NCI-H2029 (cell line): Measurements from ENCODE around the gene CLPTM1L.
"Not testable (repeated sequence)": the region's sequence is repeated elsewhere in the genome, so short reads cannot be mapped to it uniquely, and the experiment has no call there.

Source experiments
- DNase-seq: peaks from one replicate; lab custom pipeline; 2025; lab: John Stamatoyannopoulos, UW

Gene CLPTM1L

DNA sequence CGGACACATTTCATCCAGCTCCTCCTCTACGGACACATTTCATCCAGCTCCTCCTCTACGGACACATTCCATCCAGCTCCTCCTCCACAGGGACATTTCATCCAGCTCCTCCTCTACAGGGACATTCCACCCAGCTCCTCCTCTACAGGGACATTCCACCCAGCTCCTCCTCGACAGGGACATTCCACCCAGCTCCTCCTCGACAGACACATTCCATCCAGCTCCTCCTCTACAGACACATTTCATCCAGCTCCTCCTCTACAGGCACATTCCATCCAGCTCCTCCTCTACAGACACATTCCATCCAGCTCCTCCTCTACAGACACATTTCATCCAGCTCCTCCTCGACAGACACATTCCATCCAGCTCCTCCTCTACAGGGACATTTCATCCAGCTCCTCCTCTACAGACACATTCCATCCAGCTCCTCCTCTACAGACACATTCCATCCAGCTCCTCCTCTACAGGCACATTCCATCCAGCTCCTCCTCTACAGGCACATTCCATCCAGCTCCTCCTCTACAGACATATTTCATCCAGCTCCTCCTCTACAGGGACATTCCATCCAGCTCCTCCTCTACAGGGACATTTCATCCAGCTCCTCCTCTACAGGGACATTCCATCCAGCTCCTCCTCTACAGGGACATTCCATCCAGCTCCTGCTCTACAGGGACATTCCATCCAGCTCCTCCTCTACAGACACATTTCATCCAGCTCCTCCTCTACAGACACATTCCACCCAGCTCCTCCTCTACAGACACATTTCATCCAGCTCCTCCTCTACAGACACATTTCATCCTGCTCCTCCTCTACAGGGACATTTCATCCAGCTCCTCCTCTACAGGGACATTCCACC lies 17.8 kb downstream of the CLPTM1L start:
- DNase-seq = not testable (repeated sequence)

DNA sequence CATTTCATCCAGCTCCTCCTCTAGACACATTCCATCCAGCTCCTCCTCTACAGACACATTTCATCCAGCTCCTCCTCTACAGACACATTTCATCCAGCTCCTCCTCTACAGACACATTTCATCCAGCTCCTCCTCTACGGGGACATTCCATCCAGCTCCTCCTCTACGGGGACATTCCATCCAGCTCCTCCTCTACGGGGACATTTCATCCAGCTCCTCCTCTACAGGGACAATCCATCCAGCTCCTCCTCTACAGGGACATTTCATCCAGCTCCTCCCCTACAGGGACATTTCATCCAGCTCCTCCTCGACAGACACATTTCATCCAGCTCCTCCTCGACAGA lies 18.4 kb downstream of the CLPTM1L start:
- DNase-seq = not testable (repeated sequence)

DNA sequence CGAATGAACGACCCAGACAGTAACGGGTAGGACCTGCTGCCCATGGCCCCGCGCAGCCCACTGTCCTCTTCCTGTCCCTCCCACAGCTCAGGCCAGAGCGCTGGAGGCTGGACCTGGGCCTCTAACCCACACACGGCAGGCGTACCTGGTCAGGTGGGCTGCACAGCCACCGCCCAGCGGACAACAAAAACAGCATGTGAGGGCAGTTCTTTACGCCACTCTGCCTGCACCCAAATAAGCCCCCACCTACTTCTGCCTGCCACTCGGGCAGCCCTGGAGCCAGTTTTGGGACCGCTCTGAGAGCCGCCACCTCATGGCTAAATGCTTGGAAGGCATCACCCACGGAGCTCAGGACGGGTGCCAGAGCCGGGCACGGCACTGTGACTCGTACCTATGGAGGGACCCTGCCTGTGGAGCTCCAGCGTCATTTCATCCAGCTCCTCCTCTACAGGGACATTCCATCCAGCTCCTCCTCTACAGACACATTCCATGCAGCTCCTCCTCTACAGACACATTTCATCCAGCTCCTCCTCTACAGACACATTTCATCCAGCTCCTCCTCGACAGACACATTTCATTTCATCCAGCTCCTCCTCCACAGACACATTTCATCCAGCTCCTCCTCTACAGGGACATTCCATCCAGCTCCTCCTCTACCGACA lies 18.9 kb downstream of the CLPTM1L start:
- DNase-seq = no peak

DNA sequence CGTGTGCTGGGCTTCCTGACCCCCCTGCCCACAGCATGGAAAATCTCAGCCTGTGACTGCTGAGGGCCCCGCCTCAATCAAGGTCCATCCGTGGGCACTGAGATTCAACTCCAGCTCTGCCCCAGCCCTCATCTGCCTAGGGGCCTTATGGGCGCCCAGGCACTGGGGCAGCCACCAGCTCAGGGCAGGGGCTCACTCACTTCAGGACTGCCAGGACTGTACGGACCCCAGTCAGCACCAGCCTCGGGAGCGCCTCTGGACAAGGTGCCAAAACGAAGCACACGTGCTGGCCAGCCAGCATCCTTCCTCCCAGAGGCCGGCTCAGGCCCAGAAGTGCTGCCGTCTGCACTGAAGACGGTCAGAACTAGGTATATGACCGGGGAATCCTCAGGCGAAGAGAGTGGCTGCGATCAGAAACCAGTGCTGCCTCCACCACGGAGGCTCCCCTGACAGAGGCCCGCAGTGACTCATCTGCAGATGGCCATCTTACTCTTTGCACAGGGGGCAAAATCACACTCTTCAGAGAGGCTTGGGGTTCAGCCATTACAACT lies 19.6 kb downstream of the CLPTM1L start:
- no peak for DNase-seq

DNA sequence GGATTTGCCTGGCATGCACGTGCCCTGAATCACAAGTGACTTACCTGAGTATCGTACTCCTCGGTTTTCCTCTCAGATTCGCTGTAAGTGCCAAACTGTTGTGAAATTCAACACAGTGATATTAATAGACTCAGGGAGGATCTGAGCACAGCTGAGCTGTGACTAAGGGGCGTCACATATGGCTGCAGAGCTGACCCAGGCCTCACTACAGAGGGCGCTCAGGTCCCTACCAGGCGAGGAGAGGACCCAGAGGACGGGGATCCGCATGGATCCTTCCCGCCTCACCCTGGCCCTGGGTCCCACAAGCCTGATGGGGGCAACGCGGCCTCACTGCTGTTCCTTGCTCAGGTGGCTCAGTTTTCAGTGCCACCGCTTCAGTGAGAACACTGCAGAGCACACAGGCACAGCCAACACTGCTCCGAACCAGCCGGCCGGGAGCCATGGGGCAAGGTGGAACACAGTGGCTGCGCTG lies 20.1 kb downstream of the CLPTM1L start:
- no peak for DNase-seq

DNA sequence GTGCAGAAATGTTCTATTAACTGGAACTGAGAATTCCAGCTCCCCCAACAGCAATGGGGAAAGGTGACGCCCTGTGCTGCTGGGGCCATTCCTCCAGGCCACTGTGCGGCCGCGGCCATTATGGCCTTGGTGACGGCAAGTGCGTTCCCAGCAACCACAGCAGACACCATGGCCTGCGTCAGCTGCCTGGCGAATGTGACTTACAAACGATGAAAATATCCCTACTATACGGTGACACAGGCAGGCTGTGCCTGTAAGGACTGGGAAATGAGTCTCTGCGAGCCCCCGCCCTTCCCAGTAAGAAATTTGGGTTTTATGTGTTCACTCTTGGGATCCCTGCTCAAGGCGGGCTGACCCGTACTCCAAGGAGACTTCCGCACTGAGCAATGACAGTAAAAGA lies 20.6 kb downstream of the CLPTM1L start:
- DNase-seq = no peak

DNA sequence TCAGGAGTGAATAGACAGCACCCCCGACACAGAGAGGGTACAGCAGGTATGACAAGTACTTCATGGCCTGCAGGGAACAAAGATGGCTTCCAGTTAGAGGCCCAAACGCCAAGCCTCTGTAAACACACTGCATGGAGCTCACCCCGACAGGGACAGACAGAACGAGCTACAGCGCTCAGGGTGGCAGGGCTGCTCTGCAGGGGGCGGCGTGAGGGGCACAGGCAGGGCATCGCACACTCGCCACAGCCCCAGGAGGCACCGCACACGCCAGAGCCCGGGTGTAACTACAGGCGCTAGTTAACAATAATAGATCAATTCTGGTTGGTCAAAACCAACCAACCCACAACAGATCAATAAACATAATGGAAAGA lies 21.1 kb downstream of the CLPTM1L start:
- DNase-seq = no peak

DNA sequence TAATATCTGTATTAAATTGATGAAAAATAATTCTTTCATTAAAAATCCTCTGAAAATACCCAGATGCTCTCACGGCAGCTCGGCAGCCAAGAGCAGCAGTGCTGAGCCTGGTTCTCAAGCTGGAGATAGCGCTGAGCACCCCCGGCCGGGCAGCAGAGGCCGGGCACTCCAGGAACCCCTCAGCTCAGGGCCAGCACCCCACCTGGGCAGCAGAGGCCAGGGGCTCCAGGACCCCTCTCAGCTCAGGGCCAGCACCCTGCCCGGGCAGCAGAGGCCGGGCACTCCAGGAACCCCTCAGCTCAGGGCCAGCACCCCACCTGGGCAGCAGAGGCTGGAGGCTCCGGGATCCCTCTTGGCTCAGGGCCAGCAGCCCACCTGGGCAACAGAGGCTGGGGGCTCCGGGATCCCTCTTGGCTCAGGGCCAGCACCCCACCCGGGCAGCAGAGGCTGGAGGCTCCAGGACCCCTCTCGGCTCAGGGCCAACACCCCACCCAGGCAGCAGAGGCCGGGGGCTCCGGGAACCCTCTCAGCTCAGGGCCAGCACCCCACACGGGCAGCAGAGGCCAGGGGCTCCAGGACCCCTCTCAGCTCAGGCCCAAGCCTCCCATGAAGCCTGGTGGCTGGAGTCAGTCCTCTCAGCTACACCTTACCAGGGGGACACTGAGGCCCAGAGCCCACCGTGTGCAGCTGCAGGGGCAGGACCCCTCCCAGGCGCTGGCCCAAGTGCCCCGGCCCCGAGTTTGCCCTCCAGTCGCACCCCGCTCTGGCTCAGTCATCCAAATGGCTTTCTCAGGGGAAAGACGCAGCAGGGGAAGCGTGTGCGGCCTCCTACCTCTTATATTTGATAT lies 21.7 kb downstream of the CLPTM1L start:
- no peak for DNase-seq

DNA sequence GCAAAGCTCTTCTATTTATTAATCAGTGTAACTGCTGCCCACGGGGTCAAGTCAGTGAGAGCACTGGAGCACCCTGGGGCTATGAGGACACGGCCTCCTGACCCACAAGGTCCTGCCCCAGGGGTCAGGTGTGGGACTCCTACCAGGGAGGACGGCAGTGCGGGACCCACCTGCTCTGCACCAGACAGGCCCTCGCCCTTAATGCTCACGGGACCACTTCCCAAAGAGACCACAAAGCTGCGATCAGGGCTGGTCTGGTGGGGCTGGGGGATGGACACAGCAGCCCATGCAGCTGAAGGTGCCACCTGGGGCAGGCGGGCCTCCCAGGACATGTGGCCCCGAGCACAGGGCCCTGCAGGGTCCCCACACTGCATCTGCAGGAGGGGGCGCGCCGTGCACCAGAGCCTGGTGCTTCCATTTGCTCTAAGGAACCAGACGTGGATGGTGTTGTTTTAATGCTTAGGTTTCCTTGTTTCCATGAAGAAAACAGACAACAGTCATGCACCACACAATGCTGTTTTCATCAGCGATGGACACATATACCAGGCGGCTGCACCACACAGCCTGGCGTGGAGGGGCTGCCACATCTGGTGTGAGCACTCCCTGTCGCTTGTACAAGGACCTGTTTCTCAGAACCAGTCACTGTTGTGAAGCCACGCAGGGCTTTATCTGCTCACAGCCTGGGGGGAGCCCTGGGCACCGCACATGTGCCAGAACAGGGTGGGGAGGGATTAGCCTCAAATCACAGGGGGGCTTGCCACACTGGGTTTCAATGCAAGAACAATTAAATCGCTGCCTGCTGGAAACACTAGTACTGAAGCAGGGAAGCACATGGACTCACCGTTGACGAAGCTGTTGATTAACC lies 22.6 kb downstream of the CLPTM1L start:
- no peak for DNase-seq

DNA sequence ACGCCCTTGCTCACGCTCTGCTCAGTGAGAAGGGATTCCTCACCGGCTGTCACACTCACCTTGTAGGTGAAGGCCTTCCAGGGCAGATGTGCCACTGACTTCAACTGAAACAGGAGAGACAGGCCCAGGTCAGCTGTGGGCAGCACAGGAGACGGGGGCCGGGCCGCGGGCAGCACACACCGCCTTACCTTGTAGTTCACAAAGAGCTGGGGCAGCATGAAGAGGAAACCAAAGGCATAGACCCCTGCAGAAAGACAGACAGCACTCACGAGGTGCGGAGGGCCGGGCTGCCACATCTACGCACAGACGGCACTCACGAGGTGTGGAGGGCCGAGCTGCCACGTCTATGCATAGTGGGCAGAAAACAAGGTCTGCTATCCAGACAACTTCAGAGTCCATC lies 23.3 kb downstream of the CLPTM1L start:
- DNase-seq = no peak

DNA sequence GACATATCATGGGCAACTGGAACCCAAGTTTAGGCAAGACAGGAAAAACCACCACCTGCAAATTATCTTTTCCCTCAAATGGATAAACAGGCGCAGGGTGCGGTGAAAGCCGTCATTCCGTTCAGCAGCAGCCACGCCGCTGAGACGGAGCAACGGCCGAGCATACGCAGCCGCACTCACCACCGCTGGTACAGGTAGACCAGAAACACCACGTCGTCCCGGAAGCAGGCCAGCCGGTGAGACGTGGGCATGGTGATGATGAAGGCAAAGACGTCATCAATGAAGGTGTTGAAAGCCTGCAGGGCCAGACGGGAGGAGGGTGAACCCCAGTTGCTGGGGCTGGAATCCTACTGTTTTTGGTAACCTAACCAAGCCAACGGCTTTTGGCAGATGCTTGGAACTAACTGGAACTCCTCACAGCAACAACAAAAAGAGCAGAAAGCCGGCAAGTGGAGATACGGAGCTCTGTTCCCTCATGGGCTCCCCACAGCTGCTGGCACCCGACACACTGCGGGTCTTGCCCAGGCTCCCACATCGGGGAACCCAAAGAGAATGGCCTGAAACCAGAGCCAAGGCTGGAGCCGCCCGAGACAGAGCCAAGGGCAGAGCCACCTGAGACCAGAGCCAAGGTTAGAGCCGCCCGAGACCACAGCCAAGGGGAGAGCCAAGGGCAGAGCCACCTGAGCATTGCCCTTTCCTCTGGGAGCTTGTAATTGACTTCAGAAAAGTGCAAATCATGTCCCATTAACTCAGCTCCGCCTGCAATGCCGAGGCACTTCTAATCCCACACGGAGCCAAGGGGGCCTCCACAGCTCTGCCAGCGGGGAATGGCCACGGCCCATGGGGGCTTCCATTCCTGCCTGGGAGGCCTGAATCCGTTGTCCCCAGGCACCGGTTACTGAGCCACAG lies 24.2 kb downstream of the CLPTM1L start:
- DNase-seq = no peak

DNA sequence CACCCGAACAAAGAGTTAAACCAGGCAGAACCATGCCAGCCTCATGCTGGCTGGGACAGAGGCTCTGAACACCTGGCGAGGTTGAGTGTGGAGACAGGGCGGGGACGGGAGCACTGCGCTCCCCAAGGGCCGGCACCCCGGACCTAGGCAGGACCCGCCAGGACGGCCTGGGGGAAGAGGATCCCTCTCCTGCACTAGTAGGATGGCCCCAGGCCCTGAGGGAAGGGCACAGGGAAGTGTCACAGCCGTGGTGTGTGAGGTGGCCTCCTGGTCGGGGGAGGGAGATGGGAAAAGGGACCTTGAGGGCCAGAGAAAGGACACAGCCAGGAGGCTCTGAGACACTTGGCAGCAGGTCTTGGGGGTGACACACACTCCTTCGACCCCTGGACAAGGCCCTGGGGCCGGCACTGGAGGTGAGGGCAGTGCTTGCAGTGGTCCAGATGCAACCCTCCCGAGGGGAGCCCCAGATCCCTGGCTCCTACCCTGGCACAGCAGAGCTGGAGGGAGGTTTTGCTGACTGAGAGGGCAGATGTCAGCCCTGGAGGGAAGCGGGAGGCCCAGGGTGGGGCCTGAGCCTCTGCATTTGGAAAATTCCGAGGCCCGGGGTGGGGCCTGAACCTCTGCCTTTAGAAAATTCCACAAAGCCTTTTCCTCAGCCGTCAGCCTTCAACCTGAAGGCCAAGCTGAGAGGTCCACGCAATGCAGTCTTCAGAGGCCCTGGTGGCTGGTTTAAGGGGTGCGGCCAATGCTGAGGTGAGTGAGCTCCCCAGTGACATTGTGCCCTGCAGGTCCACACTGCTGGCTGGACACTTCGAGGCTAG lies 25.3 kb downstream of the CLPTM1L start:
- DNase-seq = no peak

DNA sequence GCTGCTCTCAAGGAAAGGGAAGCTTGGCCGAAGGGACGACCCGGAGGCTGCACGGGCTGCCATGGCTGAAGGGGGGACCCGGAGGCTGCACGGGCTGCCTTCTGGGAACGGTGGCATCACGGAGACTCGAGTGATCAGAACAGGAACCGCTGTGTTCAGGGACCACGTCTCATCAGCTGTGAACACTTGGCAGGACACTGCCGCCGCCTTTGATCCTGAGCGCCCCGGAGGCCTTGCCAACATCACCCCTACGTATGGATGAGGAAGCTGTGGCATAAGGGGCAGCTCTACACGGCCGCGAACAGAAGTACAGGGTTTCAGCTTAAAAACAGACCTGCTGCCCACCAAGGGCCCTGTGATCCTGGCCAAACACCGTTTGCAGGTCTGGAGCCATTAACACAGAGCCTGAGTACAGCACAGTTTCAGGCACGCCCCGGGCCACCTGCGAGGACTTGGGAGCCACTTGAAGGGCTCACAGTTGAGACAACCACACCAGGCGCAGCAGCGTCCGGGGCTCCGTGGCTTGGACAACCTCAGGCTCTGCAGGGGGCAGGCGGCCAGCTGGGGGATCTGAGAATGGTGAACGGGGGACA lies 26.1 kb downstream of the CLPTM1L start:
- DNase-seq = no peak

DNA sequence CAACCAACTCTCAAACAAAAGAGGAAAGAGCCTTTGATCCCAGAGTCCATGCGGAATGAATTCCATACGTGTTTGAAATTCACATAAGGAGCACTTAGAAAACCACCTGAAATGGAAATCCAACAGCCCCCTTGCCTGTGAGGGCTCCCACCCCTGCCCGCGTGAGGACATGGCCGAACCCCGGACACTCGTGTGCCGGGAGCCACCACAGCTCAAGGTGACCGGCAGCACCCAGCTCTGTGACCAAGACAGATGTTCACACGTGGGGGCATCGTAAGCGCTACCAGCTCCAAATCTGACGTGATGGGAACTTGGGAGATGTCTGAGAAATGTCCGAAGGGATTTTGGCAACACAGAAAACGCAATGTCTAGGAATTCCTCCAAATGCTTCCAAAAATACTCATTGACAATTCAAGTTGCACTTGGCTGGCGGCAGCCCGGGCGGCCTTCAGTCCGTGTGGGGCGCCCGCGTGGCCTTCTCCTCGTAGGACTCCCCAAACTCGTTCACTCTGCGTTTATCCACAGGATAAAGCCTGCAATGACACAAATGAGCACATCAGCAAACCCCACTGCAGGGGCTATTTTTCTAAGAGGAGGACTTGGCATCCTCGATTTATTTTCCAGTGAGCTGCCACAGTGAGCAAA lies 26.9 kb downstream of the CLPTM1L start:
- no peak for DNase-seq

DNA sequence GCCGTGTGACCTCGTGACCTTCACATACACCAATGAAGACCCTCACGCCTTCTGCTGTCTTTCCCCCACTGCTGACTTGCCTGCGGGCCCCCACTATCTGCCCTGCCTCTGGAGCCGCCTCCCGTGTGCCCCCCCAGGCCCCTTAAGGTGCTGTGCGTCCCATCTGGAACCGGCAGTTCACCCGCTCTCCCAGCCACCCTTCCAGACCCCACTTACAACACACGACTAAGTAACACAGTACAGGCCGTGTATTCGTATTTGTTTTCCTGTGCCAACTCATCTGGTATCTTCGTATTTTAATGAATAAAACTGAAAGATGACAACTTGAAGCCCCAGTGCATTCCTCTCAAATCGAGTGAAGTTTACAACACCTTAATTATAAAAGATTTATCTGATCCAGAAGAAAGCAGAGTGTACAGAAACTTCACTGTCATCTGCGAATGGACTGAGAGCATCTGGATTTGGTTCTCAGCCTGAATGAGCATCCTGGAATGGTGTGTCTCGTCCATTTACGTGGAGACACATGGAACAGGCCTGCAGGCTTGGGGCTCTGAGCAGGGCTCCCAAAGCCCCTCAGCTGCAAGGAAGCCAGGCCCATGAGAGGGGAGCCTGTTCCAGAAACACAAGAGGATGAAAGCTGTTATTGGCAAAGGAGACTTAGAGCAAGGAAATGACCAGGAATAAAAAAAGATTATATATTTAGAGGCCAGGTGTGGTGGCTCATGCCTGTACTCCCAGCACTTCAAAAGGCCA lies 28.1 kb downstream of the CLPTM1L start:
- DNase-seq = no peak

DNA sequence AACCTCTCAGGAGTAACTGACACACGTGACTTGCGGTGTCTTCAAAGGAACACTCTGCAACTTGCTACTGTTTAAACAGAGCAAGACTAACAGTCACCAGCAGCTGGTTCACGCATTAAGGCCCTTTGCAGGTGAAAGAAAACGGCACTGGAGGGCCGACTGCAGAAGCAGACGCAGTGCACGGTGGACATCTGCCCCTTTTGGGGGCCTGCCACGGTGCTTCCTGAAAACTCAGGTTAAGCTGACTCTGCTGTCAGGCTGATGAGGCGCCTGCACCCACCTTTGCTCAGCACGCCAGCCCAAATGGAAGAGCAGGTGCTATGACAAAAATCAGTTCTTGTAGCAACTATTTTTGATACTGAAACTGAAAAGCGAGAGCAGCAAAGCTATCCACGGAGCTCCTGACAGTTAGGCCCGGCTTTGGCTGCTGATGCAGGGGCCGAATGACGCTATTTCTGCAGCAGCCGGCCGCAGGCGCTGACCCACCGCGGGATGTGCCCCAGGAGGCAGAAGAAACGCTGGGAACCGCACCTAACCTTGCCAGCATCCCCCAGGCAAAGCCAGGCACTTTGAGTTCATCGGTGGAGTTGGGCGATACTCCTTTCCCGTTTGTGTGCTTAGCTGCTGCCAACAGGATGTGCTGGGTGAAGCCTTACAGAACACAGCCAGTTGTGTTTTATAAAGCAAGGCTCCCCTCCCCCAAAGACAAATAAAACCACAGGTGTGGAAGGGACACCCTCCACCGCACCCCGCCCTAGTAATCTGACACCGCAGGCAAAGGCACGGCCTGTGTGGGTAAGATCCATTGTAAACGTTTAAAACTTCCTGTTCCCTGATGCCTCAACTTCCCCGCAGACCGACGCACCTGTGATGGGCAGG lies 29.0 kb downstream of the CLPTM1L start:
- DNase-seq = peak; percentile 99
